ENCODE measurements around the gene GRM1.

The GRM1 gene

GRCh38 chr6:146092961-146093686 is 64.3 kb downstream of the GRM1 start:
- H3K36me3 ChIP-seq (ENCODE audit: low read depth), result no peaks in the 10 kb centered on the region
- H3K9me3 ChIP-seq (ENCODE audit: severe bottlenecking), result no peaks in the 10 kb centered on the region
- DNase-seq (ENCODE audit: low spot score) (no peak), ATAC-seq (ENCODE audit: low read depth) (no peak)
- TF ChIP-seq CTCF (IDR thresholded peaks at IDR 0.05; ENCODE audit: poor library complexity, severe bottlenecking), result no peak
- no peak overlapping the region for H3K27ac ChIP-seq (ENCODE audit: poor library complexity, severe bottlenecking)
- H3K4me3 ChIP-seq (ENCODE audit: severe bottlenecking), result no peak overlapping the region
- H3K4me1 ChIP-seq (ENCODE audit: insufficient read depth, poor library complexity, severe bottlenecking), result no peaks in the 10 kb centered on the region
- H3K27me3 ChIP-seq (ENCODE audit: insufficient read depth, poor library complexity, severe bottlenecking), result no peaks in the 10 kb centered on the region

GRCh38 chr6:146095481-146095880 is 66.6 kb downstream of the GRM1 start:
- TF ChIP-seq CTCF (IDR thresholded peaks at IDR 0.05; ENCODE audit: poor library complexity, severe bottlenecking), result no peak
- Histone ChIP-seq H3K27ac (ENCODE audit: poor library complexity, severe bottlenecking) (no peak overlapping the region), H3K9me3 (ENCODE audit: severe bottlenecking) (no peaks in the 10 kb centered on the region), H3K4me1 (ENCODE audit: insufficient read depth, poor library complexity, severe bottlenecking) (no peaks in the 10 kb centered on the region), H3K4me3 (ENCODE audit: severe bottlenecking) (no peak overlapping the region), H3K27me3 (ENCODE audit: insufficient read depth, poor library complexity, severe bottlenecking) (no peaks in the 10 kb centered on the region), H3K36me3 (ENCODE audit: low read depth) (no peaks in the 10 kb centered on the region)
- DNase-seq (ENCODE audit: low spot score) (no peak), ATAC-seq (ENCODE audit: low read depth) (no peak; the same call in 2 of the 3 replicates)

- no peak for TF ChIP-seq CTCF (IDR thresholded peaks at IDR 0.05; ENCODE audit: poor library complexity, severe bottlenecking)
- H3K27ac ChIP-seq (ENCODE audit: poor library complexity, severe bottlenecking), result no peak overlapping the region
- no peaks in the 10 kb centered on the region for H3K36me3 ChIP-seq (ENCODE audit: low read depth)
- no peaks in the 10 kb centered on the region for H3K9me3 ChIP-seq (ENCODE audit: severe bottlenecking)
- no peak for ATAC-seq (ENCODE audit: low read depth)
- H3K4me1 ChIP-seq (ENCODE audit: insufficient read depth, poor library complexity, severe bottlenecking), result no peaks in the 10 kb centered on the region
- no peak overlapping the region for H3K4me3 ChIP-seq (ENCODE audit: severe bottlenecking)
- DNase-seq (ENCODE audit: low spot score), result no peak
- H3K27me3 ChIP-seq (ENCODE audit: insufficient read depth, poor library complexity, severe bottlenecking), result no peaks in the 10 kb centered on the region
Measured at GRCh38 chr6:146097586-146097985, 68.7 kb downstream of the GRM1 start.

- H3K4me1 ChIP-seq (ENCODE audit: insufficient read depth, poor library complexity, severe bottlenecking), result no peaks in the 10 kb centered on the region
- H3K36me3 ChIP-seq (ENCODE audit: low read depth), result no peaks in the 10 kb centered on the region
- H3K9me3 ChIP-seq (ENCODE audit: severe bottlenecking), result no peaks in the 10 kb centered on the region
- no peak for TF ChIP-seq CTCF (IDR thresholded peaks at IDR 0.05; ENCODE audit: poor library complexity, severe bottlenecking)
- DNase-seq (ENCODE audit: low spot score) (no peak), ATAC-seq (ENCODE audit: low read depth) (no peak)
- H3K27me3 ChIP-seq (ENCODE audit: insufficient read depth, poor library complexity, severe bottlenecking), result no peaks in the 10 kb centered on the region
- H3K27ac ChIP-seq (ENCODE audit: poor library complexity, severe bottlenecking), result no peak overlapping the region
- no peak overlapping the region for H3K4me3 ChIP-seq (ENCODE audit: severe bottlenecking)
Measured at GRCh38 chr6:146100776-146101175, 71.9 kb downstream of the GRM1 start.

- Histone ChIP-seq H3K4me3 (ENCODE audit: severe bottlenecking) (no peak overlapping the region), H3K27ac (ENCODE audit: poor library complexity, severe bottlenecking) (no peak overlapping the region), H3K4me1 (ENCODE audit: insufficient read depth, poor library complexity, severe bottlenecking) (no peaks in the 10 kb centered on the region), H3K36me3 (ENCODE audit: low read depth) (no peaks in the 10 kb centered on the region), H3K27me3 (ENCODE audit: insufficient read depth, poor library complexity, severe bottlenecking) (no peaks in the 10 kb centered on the region), H3K9me3 (ENCODE audit: severe bottlenecking) (no peaks in the 10 kb centered on the region)
- DNase-seq (ENCODE audit: low spot score), result no peak
- no peak for ATAC-seq (ENCODE audit: low read depth)
- no peak for TF ChIP-seq CTCF (IDR thresholded peaks at IDR 0.05; ENCODE audit: poor library complexity, severe bottlenecking)
Measured at GRCh38 chr6:146103416-146104072, 74.7 kb downstream of the GRM1 start.

Data from RWPE2 (cell line).